Measurements from ENCODE around the gene DHRS12.

The DHRS12 gene

DNA sequence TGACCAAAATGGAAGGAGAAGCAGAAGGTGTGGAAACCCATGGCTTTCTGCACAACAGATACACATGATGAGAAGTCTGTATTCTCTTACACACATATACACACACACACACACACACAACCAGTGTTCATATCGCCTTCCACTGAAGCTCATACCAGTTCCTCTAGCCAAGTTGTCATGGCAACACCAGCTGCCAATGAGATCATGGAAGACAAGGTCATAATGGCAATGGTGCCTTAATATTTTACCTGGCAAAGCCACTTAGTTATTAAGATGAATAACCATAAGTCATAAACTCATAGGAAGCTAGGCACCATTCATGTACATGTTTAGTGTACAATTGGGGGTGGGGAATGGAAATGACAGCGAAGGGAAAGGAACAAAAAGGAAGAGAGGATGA is 2.6 kb upstream of the DHRS12 start:
- no peak for DNase-seq (ENCODE audit: low read depth)

DNA sequence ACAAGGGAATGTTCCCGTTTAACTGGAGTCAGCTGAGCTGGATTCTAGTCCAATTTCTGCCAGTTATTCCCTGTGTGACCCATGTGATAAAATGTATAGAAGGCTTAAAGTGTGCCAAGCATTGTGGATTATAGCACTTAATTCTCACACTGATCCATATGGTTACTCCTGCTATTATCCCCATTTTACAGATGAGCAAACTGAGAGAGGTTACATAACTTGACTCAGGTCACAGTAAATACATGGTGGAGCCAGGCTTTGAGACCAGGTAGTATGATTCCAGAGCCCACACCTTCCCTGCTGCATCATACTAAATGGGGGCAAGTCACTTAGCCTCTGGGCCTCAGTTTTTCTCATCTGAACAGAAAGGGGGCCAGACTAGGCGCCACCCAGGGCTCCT is 2.0 kb upstream of the DHRS12 start:
- DNase-seq (ENCODE audit: low read depth): no peak

DNA sequence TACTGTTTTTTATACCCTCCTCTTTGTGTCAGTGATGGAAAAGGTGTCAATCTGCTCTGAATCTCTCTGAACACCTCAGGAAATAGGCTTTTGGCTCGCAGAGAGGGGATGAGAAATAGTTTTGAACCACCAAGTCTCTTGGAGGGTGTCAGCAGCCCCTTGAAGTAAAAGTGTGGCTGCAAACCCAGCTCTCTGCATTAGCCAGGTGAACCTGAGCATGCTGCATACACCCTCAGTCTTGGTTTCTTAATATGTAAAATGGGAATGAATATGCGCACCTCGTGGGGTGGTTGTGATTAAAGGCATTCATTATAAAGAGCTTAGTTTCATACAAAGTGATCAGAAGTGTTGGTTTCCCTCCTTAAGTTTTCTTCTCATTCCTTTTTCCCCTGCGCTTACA is 1.4 kb upstream of the DHRS12 start:
- DNase-seq (ENCODE audit: low read depth): no peak

DNA sequence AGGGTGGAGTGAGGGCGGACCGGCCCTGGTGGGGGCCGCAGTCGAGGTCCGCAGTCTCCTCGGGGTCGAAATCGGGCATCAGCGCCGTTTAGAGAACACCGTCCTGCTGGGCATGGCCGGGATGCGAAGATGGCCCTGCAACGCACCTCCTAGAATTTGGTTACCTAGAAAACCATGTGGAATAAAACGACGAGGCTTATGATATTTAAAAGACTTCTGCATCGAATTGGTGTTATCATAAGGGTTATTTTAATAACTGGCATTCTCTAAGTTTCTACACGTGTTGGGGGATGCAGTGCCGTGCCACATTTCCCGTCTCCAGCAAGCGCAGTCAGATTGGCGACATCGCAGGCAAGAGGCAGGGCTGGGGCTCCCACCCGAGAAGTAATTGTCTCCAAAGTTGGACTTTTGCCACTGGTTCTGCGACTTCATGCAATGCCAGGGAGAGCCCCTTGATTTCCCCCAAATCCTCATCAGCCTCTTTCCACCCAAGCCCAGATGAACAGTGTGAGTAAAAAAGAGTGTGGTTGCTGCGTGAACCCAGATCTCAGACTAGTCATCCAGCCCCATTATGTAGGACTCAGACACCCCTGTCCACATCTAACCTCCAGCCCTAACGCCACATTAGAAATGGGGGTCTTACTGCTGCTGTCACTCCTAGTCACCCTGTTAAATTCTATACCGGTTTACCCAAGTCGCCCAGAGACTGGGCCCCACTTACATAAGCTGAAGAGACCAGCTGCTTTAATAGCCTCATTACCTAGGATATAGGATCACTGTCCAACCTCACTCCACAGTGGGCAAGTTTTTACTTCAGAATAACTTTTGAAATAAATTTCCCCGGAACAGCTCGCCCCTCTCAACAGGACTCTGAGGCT is 571 bp upstream of the DHRS12 start:
- no peak for DNase-seq (ENCODE audit: low read depth)

DNA sequence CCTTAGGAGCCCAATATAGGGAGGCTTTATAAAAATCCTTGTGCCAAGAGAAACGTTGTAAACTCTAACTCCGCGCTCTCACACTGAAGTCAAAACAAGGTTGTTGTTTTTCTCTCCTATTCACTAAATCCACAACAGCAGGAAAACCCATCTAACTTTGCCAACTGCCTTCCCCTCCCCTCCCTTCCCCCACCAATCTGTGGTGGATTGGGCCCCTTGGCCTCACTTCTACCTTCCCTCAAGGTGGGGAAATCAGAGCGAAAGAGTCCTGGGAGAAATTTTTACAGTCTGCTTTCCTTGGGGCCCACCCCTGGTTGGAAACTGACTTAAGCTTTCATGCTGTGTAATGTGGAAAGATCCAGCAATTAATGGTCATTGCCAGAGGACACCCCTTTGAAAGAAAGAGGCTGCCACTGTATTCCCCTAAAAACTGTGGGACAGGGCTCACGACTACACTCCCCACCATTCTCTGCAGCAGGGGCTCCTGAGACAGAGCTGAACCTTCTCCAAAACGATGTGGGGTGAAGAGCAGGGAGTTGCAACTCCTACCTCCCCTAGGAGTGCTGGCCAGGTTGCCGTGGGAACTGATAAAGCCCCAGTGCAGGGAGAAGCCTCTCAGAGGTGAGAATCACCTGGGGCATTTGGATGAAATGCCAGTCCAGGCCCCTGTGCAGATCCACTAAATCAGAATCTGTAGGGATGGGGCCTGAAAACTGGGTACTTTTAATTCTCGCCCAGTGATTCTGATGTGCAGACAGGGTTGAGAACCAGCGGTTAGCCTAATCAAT is 1.1 kb downstream of the DHRS12 start:
- DNase-seq (ENCODE audit: low read depth): no peak

DNA sequence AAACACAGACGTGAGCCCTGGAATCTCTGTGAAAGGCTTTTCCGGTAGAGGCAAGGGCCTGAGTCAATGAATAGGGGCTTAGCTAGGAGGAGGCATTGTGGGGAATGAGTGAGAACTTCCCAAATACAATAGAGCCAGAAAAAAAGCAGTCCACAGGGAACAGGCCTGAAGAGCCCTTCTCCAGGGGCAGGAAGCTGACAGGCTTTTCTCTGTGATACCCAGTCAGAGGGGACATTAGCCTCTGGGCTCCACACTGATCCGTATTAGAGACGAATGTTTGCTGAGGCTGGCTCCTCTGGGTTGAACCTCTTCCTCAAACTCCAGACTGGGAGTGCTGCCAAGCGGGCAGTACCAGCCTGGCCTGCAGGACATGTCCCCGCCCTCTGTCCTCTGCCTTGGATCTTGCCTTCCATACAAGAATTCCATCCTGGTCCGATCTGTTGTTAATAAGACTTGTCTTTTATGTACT is 2.3 kb downstream of the DHRS12 start:
- DNase-seq (ENCODE audit: low read depth): no peak

DNA sequence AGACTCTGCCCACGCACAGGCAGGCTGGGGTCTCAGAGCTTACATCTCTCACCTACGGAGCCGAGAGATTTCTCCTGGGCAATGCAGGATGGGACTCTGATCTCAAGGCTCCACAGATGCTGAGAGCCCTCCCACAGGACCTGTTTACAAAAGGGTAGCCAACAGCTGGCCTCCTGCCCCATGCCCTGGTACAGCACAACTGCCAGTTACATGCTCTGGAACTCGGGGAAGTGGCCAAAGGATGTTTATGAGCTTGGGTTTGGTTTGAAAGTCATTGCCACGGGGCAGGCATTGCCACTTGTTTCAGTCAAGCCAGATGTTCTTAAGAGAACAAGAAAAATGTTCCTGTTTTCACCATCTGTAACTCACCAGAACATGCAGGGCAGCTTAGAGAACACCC is 3.5 kb downstream of the DHRS12 start:
- no peak for DNase-seq (ENCODE audit: low read depth)

DNA sequence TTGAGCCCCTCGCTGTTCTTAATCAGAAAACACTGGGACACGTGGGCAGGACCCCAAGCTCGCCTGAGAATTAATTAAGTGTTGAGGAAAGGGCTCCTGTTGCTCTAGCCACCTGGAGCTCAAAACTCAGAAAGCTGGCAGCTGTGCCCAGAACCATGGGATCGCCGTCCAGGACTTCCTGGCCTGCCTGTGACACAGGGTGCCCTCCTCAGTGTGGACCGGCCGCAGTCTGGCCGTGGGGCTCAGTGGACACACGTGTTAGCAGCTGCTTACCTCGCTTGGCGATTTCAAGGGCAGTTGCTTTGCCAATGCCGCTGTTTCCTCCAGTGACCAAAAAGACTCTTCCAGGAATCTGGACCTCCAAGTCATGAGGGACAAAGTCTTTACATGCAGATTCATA is 4.7 kb downstream of the DHRS12 start:
- no peak for DNase-seq (ENCODE audit: low read depth)

DNA sequence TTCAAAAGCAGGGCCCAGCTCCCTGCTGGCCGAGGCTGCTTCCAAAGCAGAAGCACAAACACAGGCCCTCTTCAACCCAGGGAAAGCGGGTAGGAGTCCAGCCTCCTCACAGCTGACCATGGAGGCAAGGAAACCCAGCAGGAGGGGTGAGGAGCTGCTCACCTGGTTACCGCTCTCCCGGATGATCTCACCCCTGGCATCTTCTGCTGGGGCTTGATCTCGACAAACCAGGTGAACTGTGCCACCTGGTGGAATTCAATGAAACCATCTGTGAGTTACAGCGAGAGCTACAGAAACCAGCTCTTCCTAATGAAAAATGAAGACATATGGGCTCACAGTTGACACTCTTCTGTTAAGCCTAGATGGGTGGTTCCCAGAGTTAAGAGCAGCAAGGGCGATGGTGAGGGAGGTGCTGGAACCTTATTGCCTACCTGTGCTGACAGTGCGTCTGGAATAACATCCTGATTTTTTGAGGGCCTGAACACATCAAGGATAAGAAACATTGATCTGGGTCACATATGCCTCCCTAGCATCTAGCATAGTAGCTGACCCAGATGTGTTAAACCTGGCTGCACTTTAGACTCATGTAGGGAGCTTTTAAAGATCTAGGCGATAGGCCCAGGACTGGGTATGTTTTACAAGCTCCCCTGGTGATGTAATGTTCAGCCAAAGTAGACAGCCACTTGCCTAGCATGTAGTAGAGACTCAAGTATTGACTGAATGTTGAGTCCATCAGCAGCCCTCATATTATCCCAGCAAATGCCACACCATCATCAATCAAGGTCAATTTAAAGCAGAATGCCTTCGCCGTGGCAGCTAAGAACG is 6.1 kb downstream of the DHRS12 start:
- DNase-seq (ENCODE audit: low read depth): no peak

DNA sequence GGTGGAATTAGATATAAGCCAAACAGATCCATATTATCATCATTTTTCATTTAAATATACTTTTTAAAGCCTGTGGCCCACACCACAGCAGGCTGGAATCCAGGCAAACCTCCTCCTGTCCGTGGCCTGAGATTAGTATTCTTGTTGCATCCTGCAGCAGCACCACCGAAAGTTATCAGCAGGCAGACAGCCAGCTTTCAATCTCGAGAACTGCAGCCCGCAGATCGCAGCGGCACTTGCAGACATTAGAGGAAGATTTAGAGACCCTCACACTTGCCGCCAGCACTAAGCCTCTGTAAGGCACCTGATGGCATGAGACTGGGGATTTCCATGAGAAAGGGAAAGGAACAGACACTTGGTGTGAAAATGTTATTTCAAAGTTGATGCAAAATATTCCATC is 7.4 kb downstream of the DHRS12 start:
- no peak for DNase-seq (ENCODE audit: low read depth)

DNA sequence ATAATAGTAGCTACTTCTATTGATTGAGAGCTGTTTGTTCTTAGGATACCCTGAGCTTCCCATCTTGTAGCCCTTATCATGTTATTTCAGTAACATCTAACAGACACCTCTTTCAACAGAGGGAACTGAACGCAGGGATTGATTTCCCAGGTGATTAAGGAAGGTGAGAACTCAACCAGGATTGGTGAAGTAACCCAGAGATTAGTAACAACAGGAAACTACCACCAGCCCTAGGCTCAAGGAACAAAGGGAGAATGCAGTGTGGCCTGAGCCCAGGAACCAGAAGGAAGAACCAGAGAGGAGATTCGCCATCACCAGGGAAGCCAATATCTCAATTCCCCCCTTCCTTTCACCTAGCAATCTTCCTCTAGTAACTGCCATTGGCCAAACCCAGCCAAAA is 8.5 kb downstream of the DHRS12 start:
- no peak for DNase-seq (ENCODE audit: low read depth)

DNA sequence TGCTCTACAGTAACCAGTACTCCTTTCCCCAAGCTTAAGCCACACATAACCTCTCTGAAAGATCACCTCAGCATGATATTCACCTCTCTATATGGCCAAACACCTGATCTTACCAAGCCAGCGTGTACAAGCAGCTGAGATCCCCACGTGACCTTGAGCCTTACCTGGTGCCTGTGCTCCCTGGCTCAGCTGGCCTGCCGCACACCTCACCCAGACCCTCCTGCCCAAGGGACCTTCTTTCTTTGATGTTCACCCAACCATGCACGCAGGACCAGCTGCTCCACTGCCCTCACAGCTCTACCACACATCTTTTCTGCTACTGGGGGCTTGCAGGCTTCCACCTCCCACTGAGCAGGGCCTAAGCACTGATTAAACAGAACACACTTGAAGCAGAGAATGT is 9.0 kb downstream of the DHRS12 start:
- no peak for DNase-seq (ENCODE audit: low read depth)

DNA sequence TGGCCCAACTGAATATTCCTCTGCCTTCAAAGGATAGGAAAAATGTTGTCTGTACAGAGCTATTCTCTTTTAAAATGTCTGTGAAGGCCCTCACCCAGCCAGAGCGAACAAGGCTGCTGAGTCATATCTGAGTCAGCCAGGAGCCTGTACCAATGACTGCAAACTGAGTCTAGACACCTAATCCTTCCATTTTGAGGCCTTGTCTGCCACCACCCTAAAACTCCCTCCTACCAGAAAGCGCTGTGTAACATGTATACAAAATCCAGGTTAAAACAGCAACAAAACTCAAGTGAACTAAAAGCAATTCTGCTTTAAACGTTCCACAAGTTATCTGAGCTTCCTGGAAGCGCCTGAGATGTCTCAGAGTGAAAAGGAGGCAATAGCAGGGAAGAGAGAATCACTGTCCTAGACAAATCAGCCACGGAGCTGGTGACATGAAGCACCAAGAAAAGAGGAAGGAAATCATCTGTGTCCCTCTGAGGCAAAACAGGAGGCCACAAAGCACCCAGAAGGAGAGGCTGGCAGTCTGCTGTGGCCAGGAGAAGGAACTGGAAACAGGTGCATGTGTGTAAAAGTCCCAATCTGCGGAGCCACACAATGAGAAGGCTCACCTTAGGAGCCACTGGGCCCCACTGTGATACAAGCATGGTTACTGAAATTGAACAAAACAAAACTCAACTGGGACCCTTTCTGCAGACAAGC is 10.2 kb downstream of the DHRS12 start:
- DNase-seq (ENCODE audit: low read depth): peak; percentile 31

DNA sequence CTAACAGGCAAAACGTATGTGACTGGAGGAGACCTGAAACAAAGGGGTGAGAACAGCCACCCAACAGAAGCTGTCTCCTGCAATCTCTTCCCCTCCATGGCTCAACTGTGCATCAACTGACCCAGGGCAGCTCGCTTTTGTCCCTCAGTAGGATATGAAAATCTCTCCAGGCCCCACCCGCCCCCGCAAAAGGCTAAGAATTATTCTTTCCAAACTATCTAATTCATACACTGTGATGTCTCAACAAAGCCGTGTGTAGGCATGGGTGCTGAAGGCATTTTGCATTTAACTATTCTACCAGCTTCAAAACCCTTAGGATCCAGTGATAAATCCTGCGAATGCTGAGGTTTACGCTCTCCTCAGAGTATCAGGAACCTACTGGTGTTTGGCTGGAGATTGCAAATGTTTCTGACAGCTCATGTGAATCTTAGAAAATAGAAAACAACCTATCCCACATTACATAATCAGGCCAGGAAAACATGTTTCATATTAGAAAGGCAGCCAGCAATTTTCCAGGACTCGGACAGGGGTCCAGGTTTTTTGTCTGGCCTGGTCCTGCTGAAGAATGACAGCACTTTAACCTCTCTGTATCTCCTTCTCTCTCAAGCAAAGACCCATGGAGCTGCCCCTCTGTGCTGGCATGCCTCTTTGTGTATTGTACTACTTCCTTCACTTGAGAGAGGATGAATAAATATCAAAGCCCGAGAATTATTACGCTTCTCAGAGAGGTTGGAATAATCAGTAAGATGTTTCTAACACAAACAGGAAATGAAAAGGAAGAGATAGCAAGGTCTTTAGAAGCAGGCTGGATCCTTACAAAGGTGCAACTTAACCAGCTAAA is 17.3 kb downstream of the DHRS12 start:
- DNase-seq (ENCODE audit: low read depth): no peak

DNA sequence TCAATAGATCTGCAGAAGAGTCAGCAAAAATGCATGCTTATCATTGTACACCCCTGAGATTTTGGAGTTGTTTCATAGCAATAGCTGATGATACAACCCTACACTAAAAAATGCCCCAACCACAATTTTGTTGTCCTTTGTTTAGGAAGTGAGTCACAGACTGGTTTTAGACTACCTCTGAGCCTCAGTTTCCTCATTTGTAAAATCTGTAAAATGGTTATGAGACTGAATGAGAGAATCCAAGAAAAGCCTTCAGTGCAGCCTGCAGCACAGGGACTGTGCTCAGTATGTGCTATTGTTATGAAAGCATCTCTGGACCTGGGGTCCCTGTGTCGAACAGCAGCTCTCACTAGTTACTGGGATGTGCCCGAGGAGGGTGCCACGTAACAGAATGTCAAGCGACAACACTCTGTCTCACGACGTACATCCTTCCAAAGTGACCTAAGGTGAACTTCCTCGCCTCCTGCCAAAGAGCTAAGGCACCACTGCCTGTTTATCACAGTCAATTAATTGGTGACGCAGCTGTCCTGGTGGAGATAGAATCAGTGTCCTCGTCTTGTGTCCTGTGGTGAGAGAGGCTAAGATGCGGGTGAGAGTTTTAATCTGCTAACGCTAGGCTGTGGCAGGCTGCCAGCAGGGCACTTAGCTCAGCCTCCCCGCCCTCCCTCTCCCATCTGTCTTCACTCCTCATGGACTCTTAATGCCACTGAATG is 18.1 kb downstream of the DHRS12 start:
- DNase-seq (ENCODE audit: low read depth): no peak

DNA sequence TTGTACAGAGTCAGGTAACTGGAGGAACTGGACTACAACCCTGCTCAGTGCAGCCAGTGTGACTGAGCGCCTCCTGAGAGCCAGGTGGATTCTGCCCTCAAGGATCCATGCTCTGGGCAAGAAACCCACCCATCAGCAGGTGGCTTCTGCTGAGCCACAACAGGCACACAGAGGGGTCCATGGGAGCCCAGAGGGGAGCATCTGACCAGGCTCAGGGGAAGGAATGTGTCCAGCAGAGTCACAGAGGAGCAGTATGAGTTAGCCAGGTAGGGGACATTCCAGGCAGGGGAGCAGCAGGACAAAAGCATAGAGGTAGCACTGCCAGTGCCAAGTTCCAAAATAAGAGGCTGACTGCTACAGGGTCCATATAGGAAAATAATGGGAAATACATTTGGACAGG is 19.9 kb downstream of the DHRS12 start:
- DNase-seq (ENCODE audit: low read depth): no peak

DNA sequence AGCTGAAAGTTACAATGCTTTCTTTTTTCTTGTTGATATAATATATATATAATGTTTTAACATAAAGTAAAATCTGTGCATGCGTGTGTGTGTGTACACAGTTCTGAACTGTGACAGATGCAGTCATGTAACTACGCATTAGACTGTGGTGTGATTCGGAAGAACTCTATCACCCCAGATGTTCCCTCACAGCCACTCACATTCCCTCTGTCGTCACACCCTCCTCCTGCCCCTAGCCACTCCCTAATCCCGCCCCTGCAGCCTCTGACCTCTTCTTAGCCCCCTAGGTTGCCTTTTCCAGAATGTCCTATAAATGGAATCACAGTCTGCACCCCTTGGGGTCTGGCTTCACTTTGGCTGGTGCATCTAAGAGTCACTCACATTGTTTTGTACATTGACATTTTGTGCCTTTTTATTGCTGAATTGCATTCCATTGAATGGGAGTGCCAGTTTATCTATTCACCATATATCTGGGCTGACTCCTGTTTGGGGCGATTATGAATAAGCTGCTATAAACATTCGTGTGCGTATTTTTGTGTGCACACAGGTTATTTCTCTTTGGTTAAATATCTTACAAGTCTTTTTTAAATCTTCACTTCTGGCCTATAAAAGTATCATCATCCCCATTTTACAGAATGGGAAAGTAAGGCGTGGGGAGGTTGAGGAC is 20.4 kb downstream of the DHRS12 start:
- DNase-seq (ENCODE audit: low read depth): no peak

DNA sequence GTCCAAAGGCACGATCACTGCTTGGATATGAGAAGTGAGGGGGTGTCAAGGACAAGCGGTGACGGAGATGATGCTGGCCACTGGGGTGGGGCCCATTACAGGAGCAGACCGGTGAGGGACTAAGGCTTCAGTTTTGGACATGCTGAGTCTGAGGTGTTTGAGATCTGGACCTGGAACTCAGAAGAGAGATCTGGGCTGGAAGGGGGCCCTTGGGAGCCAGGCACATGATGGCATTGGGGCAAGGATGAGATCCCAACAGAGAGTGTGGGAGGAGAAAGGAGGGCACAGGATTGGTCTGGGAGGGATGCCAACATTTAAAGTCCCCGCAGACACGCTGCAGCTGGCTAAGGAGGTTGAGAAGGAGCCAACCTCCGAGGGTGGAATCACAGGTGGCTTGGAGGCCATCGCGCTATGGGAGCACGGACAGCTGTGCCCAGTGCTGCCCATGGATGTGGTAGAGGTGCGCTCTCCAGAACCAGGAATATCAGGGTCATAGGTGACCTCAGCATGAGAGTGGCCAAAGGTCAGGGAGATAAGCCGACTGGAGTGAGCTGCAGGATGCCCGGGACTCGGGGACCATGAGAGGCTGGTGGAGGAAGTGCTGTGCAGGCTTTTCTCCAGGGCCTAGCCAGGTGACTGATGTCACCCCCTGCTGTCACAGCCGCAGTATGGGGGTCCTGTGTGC is 21.8 kb downstream of the DHRS12 start:
- DNase-seq (ENCODE audit: low read depth): no peak
